ES-I3 (cell line): ENCODE measurements around the gene HSPB1.

ENCODE experiments used
- H3K36me3 ChIP-seq: 2 replicates; pipeline ENCODE4 v1.6.1; 2013; ENCODE audit warnings: mild to moderate bottlenecking, low read length, control low read depth, moderate library complexity; ENCODE audit not compliant: insufficient read depth
- H3K4me1 ChIP-seq: 2 replicates; pipeline ENCODE4 v1.6.1; 2013; ENCODE audit warnings: mild to moderate bottlenecking, control low read depth, low read length; ENCODE audit not compliant: insufficient read depth
- H3K9ac ChIP-seq: 2 replicates; pipeline ENCODE4 v1.6.1; 2013; ENCODE audit warnings: low read depth, mild to moderate bottlenecking, low read length, moderate library complexity
- H3K9me3 ChIP-seq: 2 replicates; pipeline ENCODE4 v1.6.1; 2013; ENCODE audit warnings: mild to moderate bottlenecking, low read length, moderate library complexity; ENCODE audit not compliant: control insufficient read depth, insufficient read depth

HSPB1 gene

GRCh38 chr7:76302347-76303201 is at the start of gene HSPB1:
Gene HSPB1, plus strand, starts transcription at chr7:76302673. Its CDS starts 40 bp downstream, at chr7:76302713.
- Histone ChIP-seq H3K9ac (peak within 1 kb of the TSS; percentile 77), H3K4me1 (peaks cover 18% of the 10 kb centered on the region; the same call in 1 of the 2 replicates), H3K36me3 (no peaks in the 10 kb centered on the region), H3K9me3 (no peaks in the 10 kb centered on the region)

GRCh38 chr7:76254781-76255180 is 47.7 kb upstream of the HSPB1 start:
- no peak overlapping the region for H3K9ac ChIP-seq
- H3K36me3 ChIP-seq: no peaks in the 10 kb centered on the region
- no peaks in the 10 kb centered on the region for H3K9me3 ChIP-seq
- H3K4me1 ChIP-seq: peaks cover 9% of the 10 kb centered on the region; the same call in 1 of the 2 replicates

GRCh38 chr7:76257973-76258372 is 44.5 kb upstream of the HSPB1 start:
- H3K9ac ChIP-seq: no peak overlapping the region
- no peaks in the 10 kb centered on the region for H3K36me3 ChIP-seq
- peaks cover 15% of the 10 kb centered on the region; the same call in 1 of the 2 replicates for H3K4me1 ChIP-seq
- H3K9me3 ChIP-seq: no peaks in the 10 kb centered on the region

GRCh38 chr7:76259124-76260093 is 43.1 kb upstream of the HSPB1 start:
- peak overlapping the region; percentile 54 for H3K9ac ChIP-seq
- H3K9me3 ChIP-seq: no peaks in the 10 kb centered on the region
- H3K4me1 ChIP-seq: peaks cover 15% of the 10 kb centered on the region; the same call in 1 of the 2 replicates
- H3K36me3 ChIP-seq: no peaks in the 10 kb centered on the region

- Histone ChIP-seq H3K9ac (no peak overlapping the region; the same call in 1 of the 2 replicates), H3K9me3 (no peaks in the 10 kb centered on the region), H3K4me1 (peaks cover 15% of the 10 kb centered on the region; the same call in 1 of the 2 replicates)
Measured at GRCh38 chr7:76260171-76260703, 42.2 kb upstream of the HSPB1 start.

GRCh38 chr7:76261329-76261728 is 41.1 kb upstream of the HSPB1 start:
- no peaks in the 10 kb centered on the region for H3K36me3 ChIP-seq
- H3K4me1 ChIP-seq: peaks cover 15% of the 10 kb centered on the region; the same call in 1 of the 2 replicates
- H3K9ac ChIP-seq: no peak overlapping the region
- no peaks in the 10 kb centered on the region for H3K9me3 ChIP-seq

More at GRCh38 chr7:76260171-76260703, 42.2 kb upstream of the HSPB1 start:
- H3K36me3 ChIP-seq: no peaks in the 10 kb centered on the region

GRCh38 chr7:76261931-76262330 is 40.5 kb upstream of the HSPB1 start:
- peaks cover 15% of the 10 kb centered on the region; the same call in 1 of the 2 replicates for H3K4me1 ChIP-seq
- H3K36me3 ChIP-seq: no peaks in the 10 kb centered on the region
- H3K9ac ChIP-seq: no peak overlapping the region
- H3K9me3 ChIP-seq: no peaks in the 10 kb centered on the region

- Histone ChIP-seq H3K9me3 (no peaks in the 10 kb centered on the region), H3K36me3 (no peaks in the 10 kb centered on the region), H3K4me1 (peaks cover 15% of the 10 kb centered on the region; the same call in 1 of the 2 replicates), H3K9ac (no peak overlapping the region)
Measured at GRCh38 chr7:76262683-76263402, 39.6 kb upstream of the HSPB1 start.

- Histone ChIP-seq H3K9ac (no peak overlapping the region), H3K36me3 (no peaks in the 10 kb centered on the region), H3K9me3 (no peaks in the 10 kb centered on the region), H3K4me1 (peaks cover 33% of the 10 kb centered on the region)
Measured at GRCh38 chr7:76265299-76265698, 37.2 kb upstream of the HSPB1 start.

- H3K36me3 ChIP-seq: no peaks in the 10 kb centered on the region
- H3K4me1 ChIP-seq: peaks cover 19% of the 10 kb centered on the region
- peak overlapping the region; percentile 75; the same call in 1 of the 2 replicates for H3K9ac ChIP-seq
- H3K9me3 ChIP-seq: no peaks in the 10 kb centered on the region
Measured at GRCh38 chr7:76267107-76267893, 35.2 kb upstream of the HSPB1 start.

GRCh38 chr7:76267894-76268183 is 34.6 kb upstream of the HSPB1 start:
- no peaks in the 10 kb centered on the region for H3K36me3 ChIP-seq
- H3K9ac ChIP-seq: no peak overlapping the region; the same call in 1 of the 2 replicates
- H3K4me1 ChIP-seq: peaks cover 23% of the 10 kb centered on the region
- no peaks in the 10 kb centered on the region for H3K9me3 ChIP-seq

- H3K4me1 ChIP-seq: peaks cover 26% of the 10 kb centered on the region
- H3K9me3 ChIP-seq: no peaks in the 10 kb centered on the region
- no peaks in the 10 kb centered on the region for H3K36me3 ChIP-seq
- H3K9ac ChIP-seq: no peak overlapping the region
Measured at GRCh38 chr7:76268376-76268775, 34.1 kb upstream of the HSPB1 start.

- Histone ChIP-seq H3K9me3 (no peaks in the 10 kb centered on the region), H3K9ac (no peak overlapping the region), H3K4me1 (peaks cover 26% of the 10 kb centered on the region), H3K36me3 (no peaks in the 10 kb centered on the region)
Measured at GRCh38 chr7:76269895-76270294, 32.6 kb upstream of the HSPB1 start.
